ENCODE data around the gene NME9. TPM values are rescaled to one million over a fixed set of nuclear protein-coding genes. Genes with fewer than 3 reads are reported as not detected.

NME9 gene
- total and polyA plus RNA-seq, 10 of the 15 experiments (the other 5 are each of a cell fraction or from before 2014, with no cell fraction given), result 0.09 to 0.68 (median 0.22) TPM; not detected in 6

DNA sequence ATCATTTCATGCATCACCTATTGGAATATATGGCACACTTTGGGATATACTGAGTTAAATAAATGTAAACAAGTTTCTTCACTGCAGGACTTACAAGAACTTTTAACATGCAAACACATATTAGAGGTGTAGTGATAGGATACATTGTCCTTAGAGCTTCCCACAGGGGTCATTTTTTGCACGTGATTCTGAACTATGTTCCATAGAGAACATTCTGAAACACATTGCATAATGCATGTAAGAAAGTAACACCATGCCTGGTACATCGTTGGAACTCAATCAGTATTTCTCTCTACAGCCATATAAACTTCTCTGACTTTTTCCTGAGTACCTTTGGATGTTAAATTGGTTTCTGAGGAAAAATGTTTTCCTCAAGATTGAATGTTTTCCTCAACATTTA is 47.0 kb upstream of the NME9 start:
- intact Hi-C loops (cut with micrococcal nuclease; ENCODE audit: unreplicated experiment), result no loop called here
- POLR2A ChIA-PET, result no interaction called here
- TF ChIP-seq ZZZ3 (IDR thresholded peaks at IDR 0.05; ENCODE audit: control insufficient read depth, insufficient read length, low read depth), result no peak
- no peak for TF ChIP-seq EP300 (IDR thresholded peaks at IDR 0.05; ENCODE audit: borderline replicate concordance in 1 of 2, control insufficient read depth in 1 of 2, low read depth in 2 of 2, low read length in 2 of 2)
- TF ChIP-seq, protein P1, sequence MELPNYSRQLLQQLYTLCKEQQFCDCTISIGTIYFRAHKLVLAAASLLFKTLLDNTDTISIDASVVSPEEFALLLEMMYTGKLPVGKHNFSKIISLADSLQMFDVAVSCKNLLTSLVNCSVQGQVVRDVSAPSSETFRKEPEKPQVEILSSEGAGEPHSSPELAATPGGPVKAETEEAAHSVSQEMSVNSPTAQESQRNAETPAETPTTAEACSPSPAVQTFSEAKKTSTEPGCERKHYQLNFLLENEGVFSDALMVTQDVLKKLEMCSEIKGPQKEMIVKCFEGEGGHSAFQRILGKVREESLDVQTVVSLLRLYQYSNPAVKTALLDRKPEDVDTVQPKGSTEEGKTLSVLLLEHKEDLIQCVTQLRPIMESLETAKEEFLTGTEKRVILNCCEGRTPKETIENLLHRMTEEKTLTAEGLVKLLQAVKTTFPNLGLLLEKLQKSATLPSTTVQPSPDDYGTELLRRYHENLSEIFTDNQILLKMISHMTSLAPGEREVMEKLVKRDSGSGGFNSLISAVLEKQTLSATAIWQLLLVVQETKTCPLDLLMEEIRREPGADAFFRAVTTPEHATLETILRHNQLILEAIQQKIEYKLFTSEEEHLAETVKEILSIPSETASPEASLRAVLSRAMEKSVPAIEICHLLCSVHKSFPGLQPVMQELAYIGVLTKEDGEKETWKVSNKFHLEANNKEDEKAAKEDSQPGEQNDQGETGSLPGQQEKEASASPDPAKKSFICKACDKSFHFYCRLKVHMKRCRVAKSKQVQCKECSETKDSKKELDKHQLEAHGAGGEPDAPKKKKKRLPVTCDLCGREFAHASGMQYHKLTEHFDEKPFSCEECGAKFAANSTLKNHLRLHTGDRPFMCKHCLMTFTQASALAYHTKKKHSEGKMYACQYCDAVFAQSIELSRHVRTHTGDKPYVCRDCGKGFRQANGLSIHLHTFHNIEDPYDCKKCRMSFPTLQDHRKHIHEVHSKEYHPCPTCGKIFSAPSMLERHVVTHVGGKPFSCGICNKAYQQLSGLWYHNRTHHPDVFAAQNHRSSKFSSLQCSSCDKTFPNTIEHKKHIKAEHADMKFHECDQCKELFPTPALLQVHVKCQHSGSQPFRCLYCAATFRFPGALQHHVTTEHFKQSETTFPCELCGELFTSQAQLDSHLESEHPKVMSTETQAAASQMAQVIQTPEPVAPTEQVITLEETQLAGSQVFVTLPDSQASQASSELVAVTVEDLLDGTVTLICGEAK (IDR thresholded peaks at IDR 0.05; ENCODE audit: borderline replicate concordance), result no peak
- no peak for TF ChIP-seq ZNF622 (IDR thresholded peaks at IDR 0.05)
- TF ChIP-seq TBL1XR1 (IDR thresholded peaks at IDR 0.05; ENCODE audit: low read depth, low read length), result no peak
- TF ChIP-seq NR2C2 (IDR thresholded peaks at IDR 0.05; ENCODE audit: borderline replicate concordance, control insufficient read depth, insufficient read length, low read depth), result no peak
- TF ChIP-seq NFYB (IDR thresholded peaks at IDR 0.05; ENCODE audit: insufficient read depth, low read depth, low read length), result no peak
- no peak for TF ChIP-seq ESRRA (IDR thresholded peaks at IDR 0.05; ENCODE audit: low read length)
- TF ChIP-seq, protein P2, sequence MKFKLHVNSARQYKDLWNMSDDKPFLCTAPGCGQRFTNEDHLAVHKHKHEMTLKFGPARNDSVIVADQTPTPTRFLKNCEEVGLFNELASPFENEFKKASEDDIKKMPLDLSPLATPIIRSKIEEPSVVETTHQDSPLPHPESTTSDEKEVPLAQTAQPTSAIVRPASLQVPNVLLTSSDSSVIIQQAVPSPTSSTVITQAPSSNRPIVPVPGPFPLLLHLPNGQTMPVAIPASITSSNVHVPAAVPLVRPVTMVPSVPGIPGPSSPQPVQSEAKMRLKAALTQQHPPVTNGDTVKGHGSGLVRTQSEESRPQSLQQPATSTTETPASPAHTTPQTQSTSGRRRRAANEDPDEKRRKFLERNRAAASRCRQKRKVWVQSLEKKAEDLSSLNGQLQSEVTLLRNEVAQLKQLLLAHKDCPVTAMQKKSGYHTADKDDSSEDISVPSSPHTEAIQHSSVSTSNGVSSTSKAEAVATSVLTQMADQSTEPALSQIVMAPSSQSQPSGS (IDR thresholded peaks at IDR 0.05; ENCODE audit: low read length), result no peak
- TF ChIP-seq WRNIP1 (IDR thresholded peaks at IDR 0.05; ENCODE audit: borderline replicate concordance, low read depth, low read length), result no peak
- TF ChIP-seq MTA3 (IDR thresholded peaks at IDR 0.05; ENCODE audit: borderline replicate concordance, low read length), result no peak
- TF ChIP-seq LARP7 (IDR thresholded peaks at IDR 0.05), result no peak
- TF ChIP-seq ETV6 (conservative IDR thresholded peaks at IDR 0.05 in 1 of 2, IDR thresholded peaks at IDR 0.05 in 1 of 2; ENCODE audit: borderline replicate concordance in 1 of 2, low read depth in 1 of 2), result no peak
- TF ChIP-seq SUPT20H (IDR thresholded peaks at IDR 0.05; ENCODE audit: borderline replicate concordance, control insufficient read depth, low read depth, low read length), result no peak
- TF ChIP-seq, protein P3, sequence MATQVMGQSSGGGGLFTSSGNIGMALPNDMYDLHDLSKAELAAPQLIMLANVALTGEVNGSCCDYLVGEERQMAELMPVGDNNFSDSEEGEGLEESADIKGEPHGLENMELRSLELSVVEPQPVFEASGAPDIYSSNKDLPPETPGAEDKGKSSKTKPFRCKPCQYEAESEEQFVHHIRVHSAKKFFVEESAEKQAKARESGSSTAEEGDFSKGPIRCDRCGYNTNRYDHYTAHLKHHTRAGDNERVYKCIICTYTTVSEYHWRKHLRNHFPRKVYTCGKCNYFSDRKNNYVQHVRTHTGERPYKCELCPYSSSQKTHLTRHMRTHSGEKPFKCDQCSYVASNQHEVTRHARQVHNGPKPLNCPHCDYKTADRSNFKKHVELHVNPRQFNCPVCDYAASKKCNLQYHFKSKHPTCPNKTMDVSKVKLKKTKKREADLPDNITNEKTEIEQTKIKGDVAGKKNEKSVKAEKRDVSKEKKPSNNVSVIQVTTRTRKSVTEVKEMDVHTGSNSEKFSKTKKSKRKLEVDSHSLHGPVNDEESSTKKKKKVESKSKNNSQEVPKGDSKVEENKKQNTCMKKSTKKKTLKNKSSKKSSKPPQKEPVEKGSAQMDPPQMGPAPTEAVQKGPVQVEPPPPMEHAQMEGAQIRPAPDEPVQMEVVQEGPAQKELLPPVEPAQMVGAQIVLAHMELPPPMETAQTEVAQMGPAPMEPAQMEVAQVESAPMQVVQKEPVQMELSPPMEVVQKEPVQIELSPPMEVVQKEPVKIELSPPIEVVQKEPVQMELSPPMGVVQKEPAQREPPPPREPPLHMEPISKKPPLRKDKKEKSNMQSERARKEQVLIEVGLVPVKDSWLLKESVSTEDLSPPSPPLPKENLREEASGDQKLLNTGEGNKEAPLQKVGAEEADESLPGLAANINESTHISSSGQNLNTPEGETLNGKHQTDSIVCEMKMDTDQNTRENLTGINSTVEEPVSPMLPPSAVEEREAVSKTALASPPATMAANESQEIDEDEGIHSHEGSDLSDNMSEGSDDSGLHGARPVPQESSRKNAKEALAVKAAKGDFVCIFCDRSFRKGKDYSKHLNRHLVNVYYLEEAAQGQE (IDR thresholded peaks at IDR 0.05; ENCODE audit: low read depth, low read length), result no peak
- no peak for TF ChIP-seq RAD21 (IDR thresholded peaks at IDR 0.05; ENCODE audit: insufficient read depth, low read depth, low read length)

More for the DNA sequence above, 47.0 kb upstream of the NME9 start:
- H4K20me1 ChIP-seq (ENCODE audit: control insufficient read depth, insufficient read depth), result peaks cover 2% of the 10 kb centered on the region; the same call in 1 of the 2 replicates
- no peak overlapping the region for H3K9ac ChIP-seq (ENCODE audit: control insufficient read depth, insufficient read depth, low read length)
- H3K27me3 ChIP-seq (replicated peaks in 1 of 2; ENCODE audit: control insufficient read depth in 2 of 2, insufficient read depth in 2 of 2, low read length in 1 of 2), result peaks cover 0 to 11% of the 10 kb centered on the region in 2 experiments; a peak in 2 of 4 replicates
- FAIRE-seq (no peak), DNase-seq (ENCODE audit: low read depth, low spot score) (no peak), ATAC-seq (no peak)
- no peak overlapping the region for H3K27ac ChIP-seq (ENCODE audit: control insufficient read depth, insufficient read depth)
- WGBS (ENCODE audit: insufficient coverage, insufficient replicate concordance, low lambda C conversion rate, missing lambda C conversion rate), result 2% methylated on average over 2 of the region's 2 CpGs
- H3K36me3 ChIP-seq (ENCODE audit: control insufficient read depth in 2 of 2, insufficient read depth in 2 of 2, low read length in 1 of 2), result no peaks in the 10 kb centered on the region
- ChIA-PET SMC1A (ENCODE audit: uncharacterized antibody, unreplicated experiment) (no interaction called here), RAD21 (ENCODE audit: unreplicated experiment) (no interaction called here), CTCF (no interaction called here)
- H3K9me3 ChIP-seq (replicated peaks; ENCODE audit: control insufficient read depth, insufficient read depth, low read length), result no peaks in the 10 kb centered on the region
- H3K4me3 ChIP-seq, result no peak overlapping the region
- H3K79me2 ChIP-seq (ENCODE audit: control insufficient read depth, insufficient read depth, low read length), result no peaks in the 10 kb centered on the region
- peaks cover 6% of the 10 kb centered on the region for H3K4me1 ChIP-seq (ENCODE audit: control insufficient read depth, insufficient read depth, low read length)
- no peak overlapping the region for H3K4me2 ChIP-seq (ENCODE audit: control insufficient read depth, insufficient read depth)
- no peak overlapping the region for H2AFZ ChIP-seq (ENCODE audit: control insufficient read depth, low read depth, low read length)
- BruUV-seq (replicated peaks), result no TSS peak
- in situ Hi-C loops (cut with MboI), result no loop called here

Data from GM12878 (cell line).